Memory B cell (primary cell): Measurements from ENCODE around the gene RAP1GAP2.

Experiments used
- ATAC-seq: fragments of 150-1000 bp; cut with Tn5 transposase; 2 replicates; pipeline ENCODE4 v1.10.0; 2021; ENCODE audit warnings: low read depth, mild to moderate bottlenecking, moderate library complexity
- DNase-seq, 2 donors: peaks; one replicate each; pipeline ENCODE4 v3.0.0; 2022; ENCODE audit warnings: low spot score in 2 of 2
- H3K27ac Mint-ChIP-seq: one replicate; pipeline ENCODE4 v1.8.0; 2022; ENCODE audit warnings: mild to moderate bottlenecking, moderate library complexity, mixed read lengths
- H3K27me3 Mint-ChIP-seq: one replicate; pipeline ENCODE4 v1.8.0; 2022; ENCODE audit warnings: mixed read lengths
- H3K36me3 Mint-ChIP-seq: one replicate; pipeline ENCODE4 v1.8.0; 2022; ENCODE audit warnings: mild to moderate bottlenecking, mixed read lengths
- H3K4me1 Mint-ChIP-seq: one replicate; pipeline ENCODE4 v1.8.0; 2022; ENCODE audit warnings: mixed read lengths
- H3K4me3 Mint-ChIP-seq: one replicate; pipeline ENCODE4 v1.8.0; 2022; ENCODE audit warnings: mild to moderate bottlenecking, moderate library complexity, mixed read lengths
- H3K9me3 Mint-ChIP-seq: one replicate; pipeline ENCODE4 v1.8.0; 2022; ENCODE audit warnings: mixed read lengths

The RAP1GAP2 gene

GRCh38 chr17:2903193-2903974 lies 107.1 kb downstream of the RAP1GAP2 start:
- Mint-ChIP-seq H3K9me3 (no peaks in the 10 kb centered on the region), H3K4me3 (no peak overlapping the region), H3K27me3 (no peaks in the 10 kb centered on the region), H3K36me3 (peaks cover 33% of the 10 kb centered on the region), H3K27ac (no peak overlapping the region), H3K4me1 (peaks cover 13% of the 10 kb centered on the region)
- DNase-seq (no peak), ATAC-seq (no peak)

GRCh38 chr17:2904135-2904534 lies 107.9 kb downstream of the RAP1GAP2 start:
- ATAC-seq (no peak), DNase-seq (no peak)
- Mint-ChIP-seq H3K4me3 (no peak overlapping the region), H3K27me3 (no peaks in the 10 kb centered on the region), H3K9me3 (no peaks in the 10 kb centered on the region), H3K36me3 (peaks cover 31% of the 10 kb centered on the region), H3K4me1 (peaks cover 12% of the 10 kb centered on the region), H3K27ac (no peak overlapping the region)

- ATAC-seq (no peak), DNase-seq (no peak)
- peaks cover 33% of the 10 kb centered on the region for H3K36me3 Mint-ChIP-seq
- peaks cover 20% of the 10 kb centered on the region for H3K4me1 Mint-ChIP-seq
- no peak overlapping the region for H3K27ac Mint-ChIP-seq
- H3K9me3 Mint-ChIP-seq = no peaks in the 10 kb centered on the region
- H3K4me3 Mint-ChIP-seq = no peak overlapping the region
- H3K27me3 Mint-ChIP-seq = no peaks in the 10 kb centered on the region
Measured at GRCh38 chr17:2905269-2905668, 109.0 kb downstream of the RAP1GAP2 start.

GRCh38 chr17:2905696-2906501 lies 109.7 kb downstream of the RAP1GAP2 start:
- H3K27me3 Mint-ChIP-seq = no peaks in the 10 kb centered on the region
- no peaks in the 10 kb centered on the region for H3K9me3 Mint-ChIP-seq
- H3K4me3 Mint-ChIP-seq = no peak overlapping the region
- no peak for DNase-seq
- H3K36me3 Mint-ChIP-seq = peaks cover 33% of the 10 kb centered on the region
- peaks cover 25% of the 10 kb centered on the region for H3K4me1 Mint-ChIP-seq
- no peak for ATAC-seq
- H3K27ac Mint-ChIP-seq = no peak overlapping the region

- no peak overlapping the region for H3K27ac Mint-ChIP-seq
- ATAC-seq (no peak), DNase-seq (no peak)
- H3K4me1 Mint-ChIP-seq = peaks cover 24% of the 10 kb centered on the region
- no peaks in the 10 kb centered on the region for H3K27me3 Mint-ChIP-seq
- peaks cover 29% of the 10 kb centered on the region for H3K36me3 Mint-ChIP-seq
- no peaks in the 10 kb centered on the region for H3K9me3 Mint-ChIP-seq
- no peak overlapping the region for H3K4me3 Mint-ChIP-seq
Measured at GRCh38 chr17:2906901-2907300, 110.7 kb downstream of the RAP1GAP2 start.

- peaks cover 38% of the 10 kb centered on the region for H3K36me3 Mint-ChIP-seq
- H3K4me1 Mint-ChIP-seq = peaks cover 26% of the 10 kb centered on the region
- DNase-seq (no peak), ATAC-seq (no peak)
- H3K27ac Mint-ChIP-seq = no peak overlapping the region
- H3K27me3 Mint-ChIP-seq = no peaks in the 10 kb centered on the region
- no peaks in the 10 kb centered on the region for H3K9me3 Mint-ChIP-seq
- H3K4me3 Mint-ChIP-seq = no peak overlapping the region
Measured at GRCh38 chr17:2909175-2909845, 113.1 kb downstream of the RAP1GAP2 start.

- Mint-ChIP-seq H3K36me3 (peaks cover 38% of the 10 kb centered on the region), H3K4me3 (no peak overlapping the region), H3K27me3 (no peaks in the 10 kb centered on the region), H3K27ac (no peak overlapping the region), H3K9me3 (no peaks in the 10 kb centered on the region), H3K4me1 (peaks cover 27% of the 10 kb centered on the region)
- ATAC-seq = no peak
- no peak for DNase-seq
Measured at GRCh38 chr17:2909846-2910234, 113.6 kb downstream of the RAP1GAP2 start.

GRCh38 chr17:2911035-2911754 lies 115.0 kb downstream of the RAP1GAP2 start:
- Mint-ChIP-seq H3K4me3 (no peak overlapping the region), H3K36me3 (peaks cover 33% of the 10 kb centered on the region), H3K9me3 (no peaks in the 10 kb centered on the region), H3K27ac (no peak overlapping the region), H3K27me3 (no peaks in the 10 kb centered on the region), H3K4me1 (peaks cover 24% of the 10 kb centered on the region)
- no peak for DNase-seq
- no peak for ATAC-seq

GRCh38 chr17:2911755-2912111 lies 115.5 kb downstream of the RAP1GAP2 start:
- Mint-ChIP-seq H3K9me3 (no peaks in the 10 kb centered on the region), H3K4me1 (peaks cover 24% of the 10 kb centered on the region), H3K27ac (no peak overlapping the region), H3K27me3 (no peaks in the 10 kb centered on the region), H3K4me3 (no peak overlapping the region), H3K36me3 (peaks cover 31% of the 10 kb centered on the region)
- DNase-seq = no peak
- no peak for ATAC-seq

- H3K27me3 Mint-ChIP-seq = no peaks in the 10 kb centered on the region
- no peak overlapping the region for H3K4me3 Mint-ChIP-seq
- H3K4me1 Mint-ChIP-seq = peaks cover 24% of the 10 kb centered on the region
- peaks cover 25% of the 10 kb centered on the region for H3K36me3 Mint-ChIP-seq
- ATAC-seq (no peak), DNase-seq (no peak)
- H3K27ac Mint-ChIP-seq = no peak overlapping the region
- H3K9me3 Mint-ChIP-seq = no peaks in the 10 kb centered on the region
Measured at GRCh38 chr17:2912754-2913153, 116.5 kb downstream of the RAP1GAP2 start.

GRCh38 chr17:2916461-2916860 lies 120.2 kb downstream of the RAP1GAP2 start:
- Mint-ChIP-seq H3K9me3 (no peaks in the 10 kb centered on the region), H3K27ac (no peak overlapping the region), H3K4me1 (peaks cover 3% of the 10 kb centered on the region), H3K36me3 (peaks cover 17% of the 10 kb centered on the region), H3K4me3 (no peak overlapping the region), H3K27me3 (no peaks in the 10 kb centered on the region)
- no peak for DNase-seq
- ATAC-seq = no peak

- H3K4me1 Mint-ChIP-seq = peaks cover 2% of the 10 kb centered on the region
- ATAC-seq (no peak), DNase-seq (no peak)
- H3K9me3 Mint-ChIP-seq = no peaks in the 10 kb centered on the region
- H3K27me3 Mint-ChIP-seq = no peaks in the 10 kb centered on the region
- peaks cover 12% of the 10 kb centered on the region for H3K36me3 Mint-ChIP-seq
- H3K27ac Mint-ChIP-seq = no peak overlapping the region
- H3K4me3 Mint-ChIP-seq = no peak overlapping the region
Measured at GRCh38 chr17:2921443-2921842, 125.2 kb downstream of the RAP1GAP2 start.

- no peaks in the 10 kb centered on the region for H3K9me3 Mint-ChIP-seq
- H3K4me3 Mint-ChIP-seq = no peak overlapping the region
- no peak for ATAC-seq
- peaks cover 18% of the 10 kb centered on the region for H3K36me3 Mint-ChIP-seq
- no peak overlapping the region for H3K27ac Mint-ChIP-seq
- H3K4me1 Mint-ChIP-seq = peaks cover 2% of the 10 kb centered on the region
- DNase-seq = no peak
- H3K27me3 Mint-ChIP-seq = no peaks in the 10 kb centered on the region
Measured at GRCh38 chr17:2924211-2924610, 128.0 kb downstream of the RAP1GAP2 start.

GRCh38 chr17:2925011-2925410 lies 128.8 kb downstream of the RAP1GAP2 start:
- ATAC-seq (no peak), DNase-seq (no peak)
- no peak overlapping the region for H3K4me3 Mint-ChIP-seq
- peaks cover 9% of the 10 kb centered on the region for H3K4me1 Mint-ChIP-seq
- no peaks in the 10 kb centered on the region for H3K9me3 Mint-ChIP-seq
- H3K36me3 Mint-ChIP-seq = peaks cover 18% of the 10 kb centered on the region
- no peaks in the 10 kb centered on the region for H3K27me3 Mint-ChIP-seq
- H3K27ac Mint-ChIP-seq = peak overlapping the region; percentile 62
